HepG2 (cell line): ENCODE results near the gene OR14A2. TPM values are rescaled to one million over a fixed set of nuclear protein-coding genes. Genes with fewer than 3 reads are reported as not detected.

Experiments used
- ATAC-seq: fragments of 200-7000 bp; cut with Tn5 transposase; 3 replicates; pipeline ENCODE4 v1.9.1; 2020; ENCODE audit warnings: mild to moderate bottlenecking, moderate library complexity
- BruUV-seq: library from RNA; stranded (reverse); fragments of 400-500 nt; replicated peaks from 2 replicates; lab custom pipeline; 2021; lab: Mats Ljungman, UMichigan
- CTCF ChIA-PET: fragments of 300-600 bp; formaldehyde crosslinking; extraction: SDS; loops from one replicate; lab custom pipeline; 2021; ENCODE audit warnings: low total read pairs, inconsistent platforms, low intra/inter-chr PET ratio; lab: Yijun Ruan, JAX
- POLR2A ChIA-PET: fragments of 350-600 bp; sonication (Branson Sonifier 250); formaldehyde crosslinking; loops from one replicate; lab custom pipeline; 2020; ENCODE audit warnings: antibody characterized with exemption, inconsistent platforms; lab: Yijun Ruan, JAX
- DNase-seq: peaks from one replicate; pipeline ENCODE4 v3.0.0-alpha.2; 2015; ENCODE audit warnings: low spot score
- FAIRE-seq: peaks from 3 replicates; lab custom pipeline; 2011; peaks lifted over from hg19 to GRCh38; lab: Jason Lieb, UNC
- H2AFZ ChIP-seq: one replicate; pipeline ENCODE4 v1.6.1; 2011; ENCODE audit warnings: low read length, inconsistent platforms
- H3K27ac ChIP-seq: fragments of 300-600 bp; 3 replicates; pipeline ENCODE4 v1.8.0; 2011; ENCODE audit warnings: mixed run types, mild to moderate bottlenecking, mixed read lengths, low read length, inconsistent platforms; ENCODE audit not compliant: insufficient read depth; ENCODE audit errors: extremely low read length
- H3K27me3 ChIP-seq, 2 experiments: fragments of 200-600 bp in 1 of 2; 2 replicates in 1 of 2; 3 replicates in 1 of 2; pipeline versions ENCODE4 v1.6.0 to v1.8.0; 2011; ENCODE audit warnings: low read length in 2 of 2, mild to moderate bottlenecking in 2 of 2, moderate library complexity in 2 of 2, inconsistent platforms in 1 of 2; ENCODE audit not compliant: insufficient read depth in 2 of 2, control insufficient read depth in 1 of 2
- H3K36me3 ChIP-seq, 2 experiments: fragments of 200-600 bp in 1 of 2; replicated peaks in 1 of 2; 2 replicates in 1 of 2; 3 replicates in 1 of 2; pipeline versions ENCODE4 v1.5.1 to v1.8.0; 2011; ENCODE audit warnings: low read length in 2 of 2, inconsistent platforms in 1 of 2; ENCODE audit not compliant: insufficient read depth in 2 of 2, control insufficient read depth in 1 of 2
- H3K4me1 ChIP-seq: 2 replicates; pipeline ENCODE4 v1.5.1; 2012; ENCODE audit warnings: low read length, inconsistent platforms; ENCODE audit not compliant: insufficient read depth
- H3K4me2 ChIP-seq: 2 replicates; pipeline ENCODE4 v1.6.0; 2011; ENCODE audit warnings: low read depth, low read length, inconsistent platforms
- H3K4me3 ChIP-seq, 3 experiments: fragments of 200-600 bp in 1 of 3; sonication (generic), shearing (Covaris generic) in 1 of 3; replicated peaks in 1 of 3; 2 replicates each; pipeline ENCODE4 v1.5.1; 2011 to 2016; ENCODE audit warnings: low read length in 3 of 3, inconsistent platforms in 2 of 3, low read depth in 2 of 3, mild to moderate bottlenecking in 2 of 3, control low read depth in 1 of 3, mixed read lengths in 1 of 3; ENCODE audit not compliant: insufficient read depth in 1 of 3
- H3K79me2 ChIP-seq: one replicate; pipeline ENCODE4 v1.6.1; 2011; ENCODE audit warnings: low read length, inconsistent platforms; ENCODE audit not compliant: insufficient read depth
- H3K9ac ChIP-seq: 2 replicates; pipeline ENCODE4 v1.6.0; 2011; ENCODE audit warnings: mild to moderate bottlenecking, low read depth, low read length, inconsistent platforms; ENCODE audit not compliant: insufficient read depth
- H3K9me3 ChIP-seq: 2 replicates; pipeline ENCODE4 v1.5.1; 2012; ENCODE audit warnings: mild to moderate bottlenecking, low read length
- H4K20me1 ChIP-seq: 2 replicates; pipeline ENCODE4 v1.6.0; 2011; ENCODE audit warnings: inconsistent platforms, mild to moderate bottlenecking, low read length, moderate library complexity; ENCODE audit not compliant: insufficient read depth
- ATF1 ChIP-seq: IDR thresholded peaks from 2 replicates; pipeline ENCODE4 v1.6.1; 2016; ENCODE audit warnings: mild to moderate bottlenecking, control low read depth
- HOXA3 ChIP-seq: sonication (generic); formaldehyde crosslinking; IDR thresholded peaks from 2 replicates; pipeline ENCODE4 v1.5.0; 2020; ENCODE audit warnings: missing genetic modification reagents
- ZNF18 ChIP-seq: sonication (generic); formaldehyde crosslinking; IDR thresholded peaks from 2 replicates; pipeline ENCODE4 v1.8.0; 2022; ENCODE audit warnings: mild to moderate bottlenecking, missing genetic modification reagents; ENCODE audit not compliant: insufficient replicate concordance
- ZNF296 ChIP-seq: sonication (generic); formaldehyde crosslinking; conservative IDR thresholded peaks from 2 replicates; pipeline ENCODE4 v1.5.0; 2020; ENCODE audit warnings: mild to moderate bottlenecking, missing genetic modification reagents
- ZNF441 ChIP-seq: sonication (generic); formaldehyde crosslinking; IDR thresholded peaks from 2 replicates; pipeline ENCODE4 v1.7.0; 2021; ENCODE audit warnings: missing genetic modification reagents, borderline replicate concordance
- ZNF775 ChIP-seq: sonication (generic); formaldehyde crosslinking; IDR thresholded peaks from 2 replicates; pipeline ENCODE4 v1.4.0; 2020; ENCODE audit warnings: missing genetic modification reagents, mild to moderate bottlenecking, moderate library complexity, borderline replicate concordance
- WGBS: methylation state at CpG from one replicate; pipeline ENCODE4 v1.1.6; 2017; ENCODE audit warnings: low lambda C conversion rate; 5-methylcytosine and 5-hydroxymethylcytosine counted together
- in situ Hi-C: cut with HindIII; loops from 2 replicates; pipeline ENCODE4 v1.10.0; 2017; ENCODE audit warnings: low pct_unique_long_range_greater_than_20kb; ENCODE audit not compliant: extremely low pct_ligation_motif_present
- intact Hi-C: fragments of 100-400 bp; cut with micrococcal nuclease; formaldehyde crosslinking; loops from one replicate; pipeline ENCODE4 v1.10.0; 2022; ENCODE audit not compliant: unreplicated experiment
- polyA plus RNA-seq, 8 experiments: library from polyadenylated mRNA; depleted of rRNA in 3 of 8; stranded (reverse) in 7 of 8; unstranded in 1 of 8; fragments of >200 nt; fragmentation: Illumina TruSeq in 4 of 8; extraction: Trizol in 4 of 8; gene quantifications; 2 replicates each; pipeline versions ENCODE4 v1.2.1 to v1.2.3, GENCODE V29; 2011 to 2016; ENCODE audit warnings: low read depth in 4 of 8, missing spikeins in 1 of 8, mixed read lengths in 1 of 8; ENCODE audit not compliant: insufficient read depth in 1 of 8
- total RNA-seq, 5 experiments: library from RNA; depleted of rRNA; stranded (reverse); fragments of >200 nt; fragmentation: Illumina TruSeq; extraction: Trizol; gene quantifications; 2 replicates each; pipeline ENCODE4 v1.2.3, GENCODE V29; 2016; ENCODE audit warnings: low read depth in 1 of 5
- TF ChIP-seq, protein P1 (sequence below): sonication (generic); formaldehyde crosslinking; IDR thresholded peaks from 2 replicates; pipeline ENCODE4 v1.4.0; 2020; ENCODE audit warnings: missing genetic modification reagents
- TF ChIP-seq, protein P2 (sequence below): sonication (generic); formaldehyde crosslinking; IDR thresholded peaks from 2 replicates; pipeline ENCODE4 v1.4.0; 2020; ENCODE audit warnings: mild to moderate bottlenecking, missing genetic modification reagents

The OR14A2 gene
- total and polyA plus RNA-seq, 2 of the 13 experiments (the other 11 are each of a cell fraction or from before 2014, with no cell fraction given) = not detected

- Histone ChIP-seq H3K27ac (no peak overlapping the region), H3K27me3 (no peaks in the 10 kb centered on the region), H3K4me1 (no peaks in the 10 kb centered on the region), H3K4me3 (no peak overlapping the region), H3K9me3 (peaks cover 9% of the 10 kb centered on the region), H4K20me1 (no peaks in the 10 kb centered on the region), H2AFZ (no peak overlapping the region), H3K9ac (no peak overlapping the region), H3K4me2 (no peak overlapping the region), H3K36me3 (no peaks in the 10 kb centered on the region), H3K79me2 (no peaks in the 10 kb centered on the region)
- in situ Hi-C loops (no loop called here), intact Hi-C loops (no loop called here)
- FAIRE-seq = no peak
- no TSS peak for BruUV-seq
- DNase-seq = no peak
- CTCF ChIA-PET = no interaction called here
- WGBS = 23% methylated on average over 4 of the region's 4 CpGs
- POLR2A ChIA-PET = no interaction called here
- TF ChIP-seq ZNF775 (CRISPR knock-in tag) = no peak
- TF ChIP-seq ZNF18 (CRISPR knock-in tag) = no peak
- TF ChIP-seq ZNF296 (CRISPR knock-in tag) = no peak
- TF ChIP-seq ZNF441 (CRISPR knock-in tag) = no peak
- TF ChIP-seq, protein P1, sequence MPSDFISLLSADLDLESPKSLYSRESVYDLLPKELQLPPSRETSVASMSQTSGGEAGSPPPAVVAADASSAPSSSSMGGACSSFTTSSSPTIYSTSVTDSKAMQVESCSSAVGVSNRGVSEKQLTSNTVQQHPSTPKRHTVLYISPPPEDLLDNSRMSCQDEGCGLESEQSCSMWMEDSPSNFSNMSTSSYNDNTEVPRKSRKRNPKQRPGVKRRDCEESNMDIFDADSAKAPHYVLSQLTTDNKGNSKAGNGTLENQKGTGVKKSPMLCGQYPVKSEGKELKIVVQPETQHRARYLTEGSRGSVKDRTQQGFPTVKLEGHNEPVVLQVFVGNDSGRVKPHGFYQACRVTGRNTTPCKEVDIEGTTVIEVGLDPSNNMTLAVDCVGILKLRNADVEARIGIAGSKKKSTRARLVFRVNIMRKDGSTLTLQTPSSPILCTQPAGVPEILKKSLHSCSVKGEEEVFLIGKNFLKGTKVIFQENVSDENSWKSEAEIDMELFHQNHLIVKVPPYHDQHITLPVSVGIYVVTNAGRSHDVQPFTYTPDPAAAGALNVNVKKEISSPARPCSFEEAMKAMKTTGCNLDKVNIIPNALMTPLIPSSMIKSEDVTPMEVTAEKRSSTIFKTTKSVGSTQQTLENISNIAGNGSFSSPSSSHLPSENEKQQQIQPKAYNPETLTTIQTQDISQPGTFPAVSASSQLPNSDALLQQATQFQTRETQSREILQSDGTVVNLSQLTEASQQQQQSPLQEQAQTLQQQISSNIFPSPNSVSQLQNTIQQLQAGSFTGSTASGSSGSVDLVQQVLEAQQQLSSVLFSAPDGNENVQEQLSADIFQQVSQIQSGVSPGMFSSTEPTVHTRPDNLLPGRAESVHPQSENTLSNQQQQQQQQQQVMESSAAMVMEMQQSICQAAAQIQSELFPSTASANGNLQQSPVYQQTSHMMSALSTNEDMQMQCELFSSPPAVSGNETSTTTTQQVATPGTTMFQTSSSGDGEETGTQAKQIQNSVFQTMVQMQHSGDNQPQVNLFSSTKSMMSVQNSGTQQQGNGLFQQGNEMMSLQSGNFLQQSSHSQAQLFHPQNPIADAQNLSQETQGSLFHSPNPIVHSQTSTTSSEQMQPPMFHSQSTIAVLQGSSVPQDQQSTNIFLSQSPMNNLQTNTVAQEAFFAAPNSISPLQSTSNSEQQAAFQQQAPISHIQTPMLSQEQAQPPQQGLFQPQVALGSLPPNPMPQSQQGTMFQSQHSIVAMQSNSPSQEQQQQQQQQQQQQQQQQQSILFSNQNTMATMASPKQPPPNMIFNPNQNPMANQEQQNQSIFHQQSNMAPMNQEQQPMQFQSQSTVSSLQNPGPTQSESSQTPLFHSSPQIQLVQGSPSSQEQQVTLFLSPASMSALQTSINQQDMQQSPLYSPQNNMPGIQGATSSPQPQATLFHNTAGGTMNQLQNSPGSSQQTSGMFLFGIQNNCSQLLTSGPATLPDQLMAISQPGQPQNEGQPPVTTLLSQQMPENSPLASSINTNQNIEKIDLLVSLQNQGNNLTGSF (CRISPR knock-in tag) = no peak
- TF ChIP-seq, protein P2, sequence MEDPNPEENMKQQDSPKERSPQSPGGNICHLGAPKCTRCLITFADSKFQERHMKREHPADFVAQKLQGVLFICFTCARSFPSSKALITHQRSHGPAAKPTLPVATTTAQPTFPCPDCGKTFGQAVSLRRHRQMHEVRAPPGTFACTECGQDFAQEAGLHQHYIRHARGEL (CRISPR knock-in tag) = no peak
- no peak for TF ChIP-seq ATF1
- no peak for TF ChIP-seq HOXA3 (CRISPR knock-in tag)
- ATAC-seq = no peak
Observed at GRCh38 chr1:247680171-247680570, 67.8 kb downstream of the OR14A2 start.
